T-helper 22 cell (primary cell): ENCODE data around the gene SLC25A26.

Experiments used
- DNase-seq: peaks from one replicate; pipeline ENCODE4 v3.0.0-alpha.2; 2020; ENCODE audit warnings: low read depth

Gene SLC25A26

GRCh38 chr3:66396888-66397287 lies 176.1 kb downstream of the SLC25A26 start:
- DNase-seq, result no peak

GRCh38 chr3:66397745-66398144 lies 176.9 kb downstream of the SLC25A26 start:
- no peak for DNase-seq

GRCh38 chr3:66398228-66399025 lies 177.6 kb downstream of the SLC25A26 start:
- no peak for DNase-seq

- DNase-seq, result no peak
Measured at GRCh38 chr3:66399529-66400232, 178.9 kb downstream of the SLC25A26 start.

GRCh38 chr3:66400411-66401156 lies 179.8 kb downstream of the SLC25A26 start:
- no peak for DNase-seq

GRCh38 chr3:66401157-66401550 lies 180.4 kb downstream of the SLC25A26 start:
- DNase-seq, result no peak

- DNase-seq, result no peak
Measured at GRCh38 chr3:66401675-66402491, 181.1 kb downstream of the SLC25A26 start.

GRCh38 chr3:66402596-66403290 lies 181.9 kb downstream of the SLC25A26 start:
- DNase-seq, result no peak

GRCh38 chr3:66403323-66403990 lies 182.7 kb downstream of the SLC25A26 start:
- DNase-seq, result no peak

GRCh38 chr3:66404197-66404596 lies 183.4 kb downstream of the SLC25A26 start:
- DNase-seq, result no peak

- no peak for DNase-seq
Measured at GRCh38 chr3:66404903-66405700, 184.3 kb downstream of the SLC25A26 start.

- no peak for DNase-seq
Measured at GRCh38 chr3:66405701-66406091, 184.9 kb downstream of the SLC25A26 start.

- no peak for DNase-seq
Measured at GRCh38 chr3:66406163-66406562, 185.4 kb downstream of the SLC25A26 start.

- DNase-seq, result no peak
Measured at GRCh38 chr3:66406831-66407610, 186.2 kb downstream of the SLC25A26 start.

- peak; percentile 43 for DNase-seq
Measured at GRCh38 chr3:66407611-66408218, 186.9 kb downstream of the SLC25A26 start.

- DNase-seq, result no peak
Measured at GRCh38 chr3:66409771-66410754, 189.3 kb downstream of the SLC25A26 start.

- DNase-seq, result no peak
Measured at GRCh38 chr3:66410976-66411375, 190.2 kb downstream of the SLC25A26 start.
